Mesothelial cell of epicardium (in vitro differentiated cells): ENCODE results near the gene TP73. TPM values are rescaled to one million over a fixed set of nuclear protein-coding genes. Genes with fewer than 3 reads are reported as not detected.

Experiments
- DNase-seq, 2 experiments: peaks; one replicate each; pipeline ENCODE4 v3.0.0; 2021; ENCODE audit warnings: low spot score in 2 of 2; ENCODE audit not compliant: unreplicated experiment in 2 of 2
- H3K27ac Mint-ChIP-seq: 2 replicates; pipeline ENCODE4 v1.8.0; 2021; ENCODE audit warnings: mixed read lengths
- H3K27me3 Mint-ChIP-seq: 2 replicates; pipeline ENCODE4 v1.8.0; 2021; ENCODE audit warnings: low read depth, mixed read lengths
- H3K36me3 Mint-ChIP-seq: 2 replicates; pipeline ENCODE4 v1.8.0; 2021; ENCODE audit warnings: mixed read lengths
- H3K4me1 Mint-ChIP-seq: 2 replicates; pipeline ENCODE4 v1.8.0; 2021; ENCODE audit warnings: mixed read lengths
- H3K4me3 Mint-ChIP-seq: 2 replicates; pipeline ENCODE4 v1.8.0; 2021; ENCODE audit warnings: mild to moderate bottlenecking, moderate library complexity, mixed read lengths
- H3K9me3 Mint-ChIP-seq: 2 replicates; pipeline ENCODE4 v1.8.0; 2021; ENCODE audit warnings: mixed read lengths
- CTCF ChIP-seq: fragments of 200-600 bp; sonication (generic); IDR thresholded peaks from one replicate; pipeline ENCODE4 v1.5.0; 2021; ENCODE audit warnings: antibody characterized with exemption; ENCODE audit not compliant: unreplicated experiment
- total RNA-seq: library from RNA; stranded (reverse); gene quantifications from 3 replicates; pipeline ENCODE4 v1.2.1, GENCODE V29; 2021

The TP73 gene
- total RNA-seq, 1 donor from 2014 or later = 1.4 TPM

GRCh38 chr1:3741566-3742438 lies 89.5 kb downstream of the TP73 start:
- Mint-ChIP-seq H3K9me3 (no peaks in the 10 kb centered on the region), H3K36me3 (peaks cover 11% of the 10 kb centered on the region), H3K4me1 (peaks cover 22% of the 10 kb centered on the region), H3K4me3 (no peak overlapping the region), H3K27me3 (no peaks in the 10 kb centered on the region), H3K27ac (no peak overlapping the region)
- no peak for TF ChIP-seq CTCF
- DNase-seq = no peak

DNA sequence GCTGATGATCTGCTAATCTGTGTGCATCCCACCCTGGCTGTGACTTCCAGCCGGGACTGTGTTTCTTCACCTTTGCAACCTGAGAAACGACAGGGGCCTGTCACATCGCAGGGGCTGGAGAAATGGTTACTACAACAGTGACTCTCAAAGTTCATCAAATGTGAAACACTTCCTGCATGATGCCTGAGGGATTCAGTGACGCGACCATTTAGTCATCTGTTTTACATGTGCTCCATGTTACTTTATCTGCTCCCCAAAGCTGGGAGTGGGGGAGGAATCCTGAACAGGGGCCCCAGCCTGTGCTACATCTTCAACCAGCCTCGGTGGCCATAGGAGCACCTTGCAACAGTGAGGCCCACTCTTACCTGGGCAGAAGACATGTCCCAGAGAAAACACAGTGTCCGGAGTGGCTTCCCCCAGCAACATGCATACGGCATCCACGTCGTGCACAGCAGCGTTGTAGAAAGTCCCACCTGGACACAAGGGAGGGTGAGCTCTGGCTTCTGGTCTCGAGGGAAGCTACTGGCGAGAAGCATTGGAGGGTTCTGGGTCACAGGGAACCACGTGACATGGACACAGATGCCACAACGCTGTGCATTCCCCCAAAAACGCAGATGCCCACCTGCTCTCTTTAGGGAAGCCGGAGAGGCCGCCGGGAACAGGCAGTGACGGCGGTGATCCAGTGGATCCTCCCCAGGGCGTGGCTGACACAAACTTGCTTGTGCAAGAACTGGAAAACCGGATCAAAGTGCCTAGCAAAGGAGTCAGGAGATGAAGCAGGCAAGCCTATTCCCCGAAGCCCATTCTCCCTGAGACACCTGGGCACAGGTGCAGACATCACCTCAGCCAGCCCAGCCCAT lies 90.4 kb downstream of the TP73 start:
- Mint-ChIP-seq H3K4me1 (peaks cover 23% of the 10 kb centered on the region), H3K9me3 (no peaks in the 10 kb centered on the region), H3K27ac (no peak overlapping the region), H3K36me3 (peaks cover 7% of the 10 kb centered on the region), H3K27me3 (no peaks in the 10 kb centered on the region), H3K4me3 (no peak overlapping the region)
- DNase-seq = no peak
- TF ChIP-seq CTCF = no peak

DNA sequence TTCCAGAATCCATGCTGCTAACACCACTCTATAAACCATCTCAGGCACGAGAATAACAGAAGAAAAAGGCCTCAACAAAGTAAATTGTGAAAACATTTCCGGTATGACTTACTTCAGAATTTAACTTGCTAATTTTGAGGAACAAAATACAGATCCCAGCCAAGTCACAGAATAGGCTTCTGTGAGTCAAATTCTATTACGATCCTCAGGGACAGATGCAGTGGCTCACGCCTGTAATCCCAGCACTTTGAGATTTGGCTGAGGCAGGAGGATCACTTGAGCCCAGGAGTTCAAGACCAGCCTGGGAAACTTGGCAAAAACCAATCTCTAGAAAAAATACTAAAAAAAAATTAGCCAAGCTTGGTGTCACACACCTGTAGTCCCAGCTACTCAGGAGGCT lies 91.1 kb downstream of the TP73 start:
- DNase-seq = no peak
- TF ChIP-seq CTCF = no peak
- Mint-ChIP-seq H3K27me3 (no peaks in the 10 kb centered on the region), H3K9me3 (no peaks in the 10 kb centered on the region), H3K36me3 (peaks cover 7% of the 10 kb centered on the region), H3K4me3 (no peak overlapping the region), H3K27ac (no peak overlapping the region), H3K4me1 (peaks cover 28% of the 10 kb centered on the region)

- H3K4me1 Mint-ChIP-seq = peaks cover 28% of the 10 kb centered on the region
Observed at GRCh38 chr1:3743826-3744225, 91.5 kb downstream of the TP73 start.

DNA sequence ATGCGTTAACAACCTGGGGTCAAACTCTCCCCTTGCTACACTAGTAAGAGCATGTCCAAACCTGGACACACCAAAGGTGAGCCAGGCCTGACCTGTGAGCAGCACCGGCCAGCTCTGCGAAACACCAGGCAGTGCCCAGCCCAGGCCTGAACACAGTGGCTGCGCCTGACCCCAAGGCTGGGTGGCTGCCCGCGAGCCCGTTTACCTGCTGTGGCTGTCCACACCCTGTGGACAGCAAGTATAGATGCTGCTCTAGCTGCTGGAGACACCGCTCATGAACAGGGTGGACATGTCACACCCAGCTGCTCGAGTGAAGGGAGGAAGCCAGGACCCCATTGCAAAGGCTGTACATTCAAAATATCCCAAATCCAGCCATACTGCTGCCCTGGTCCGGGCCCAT lies 92.3 kb downstream of the TP73 start:
- no peak for TF ChIP-seq CTCF

More at GRCh38 chr1:3743826-3744225, 91.5 kb downstream of the TP73 start:
- no peak overlapping the region for H3K4me3 Mint-ChIP-seq
- H3K36me3 Mint-ChIP-seq = peaks cover 7% of the 10 kb centered on the region
- H3K27me3 Mint-ChIP-seq = no peaks in the 10 kb centered on the region
- no peaks in the 10 kb centered on the region for H3K9me3 Mint-ChIP-seq
- no peak overlapping the region for H3K27ac Mint-ChIP-seq
- DNase-seq = no peak
- TF ChIP-seq CTCF = no peak

More for the DNA sequence above, 92.3 kb downstream of the TP73 start:
- no peak overlapping the region for H3K27ac Mint-ChIP-seq
- peaks cover 8% of the 10 kb centered on the region for H3K27me3 Mint-ChIP-seq
- no peak for DNase-seq
- H3K9me3 Mint-ChIP-seq = no peaks in the 10 kb centered on the region
- H3K4me3 Mint-ChIP-seq = no peak overlapping the region
- H3K36me3 Mint-ChIP-seq = peaks cover 7% of the 10 kb centered on the region
- peaks cover 28% of the 10 kb centered on the region for H3K4me1 Mint-ChIP-seq
